GM15510 (cell line): ENCODE results near the gene CDHR3.

Experiments used
- POLR2A ChIP-seq: IDR thresholded peaks from 3 replicates; pipeline ENCODE4 v1.6.1; 2011; ENCODE audit warnings: borderline replicate concordance; ENCODE audit not compliant: insufficient read length; ENCODE audit errors: extremely low read depth

CDHR3 gene

DNA sequence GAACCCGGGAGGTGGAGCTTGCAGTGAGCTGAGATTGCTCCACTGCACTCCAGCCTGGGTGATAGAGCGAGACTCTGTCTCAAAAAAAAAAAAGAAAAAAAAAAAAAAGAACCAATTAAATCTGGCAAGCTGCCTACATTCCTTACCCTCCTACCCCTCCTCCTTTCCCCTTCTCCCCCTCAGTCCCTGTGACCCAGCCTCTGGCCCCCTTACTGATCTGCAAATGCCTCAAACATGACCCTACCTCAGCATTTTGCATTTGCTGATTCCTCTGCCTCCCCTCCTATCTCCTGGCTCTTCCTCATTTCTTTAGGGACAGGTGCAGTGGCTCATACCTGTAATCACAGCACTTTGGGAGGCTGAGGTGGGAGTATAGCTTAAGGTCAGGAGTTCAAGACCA, 19.3 kb downstream of the CDHR3 start:
- no peak for TF ChIP-seq POLR2A

DNA sequence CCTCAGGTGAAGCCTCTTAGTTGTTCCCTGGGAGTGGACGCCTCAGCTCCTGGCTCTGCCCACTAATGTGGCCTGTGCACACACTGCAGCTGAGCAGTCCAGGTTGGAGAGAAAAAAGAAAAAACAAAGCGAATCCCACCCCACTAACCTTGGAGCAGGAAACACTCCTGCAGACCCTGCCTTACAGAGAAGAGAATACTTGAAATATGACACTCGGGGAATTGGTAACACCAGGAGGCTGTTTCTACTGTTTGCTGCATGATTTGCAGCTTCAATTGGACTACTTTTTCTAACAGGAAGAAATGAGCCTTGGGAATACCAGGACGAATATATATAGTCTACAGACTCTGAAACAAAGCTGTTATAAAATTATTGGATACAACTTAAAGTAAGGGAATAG, 22.2 kb downstream of the CDHR3 start:
- TF ChIP-seq POLR2A = no peak

DNA sequence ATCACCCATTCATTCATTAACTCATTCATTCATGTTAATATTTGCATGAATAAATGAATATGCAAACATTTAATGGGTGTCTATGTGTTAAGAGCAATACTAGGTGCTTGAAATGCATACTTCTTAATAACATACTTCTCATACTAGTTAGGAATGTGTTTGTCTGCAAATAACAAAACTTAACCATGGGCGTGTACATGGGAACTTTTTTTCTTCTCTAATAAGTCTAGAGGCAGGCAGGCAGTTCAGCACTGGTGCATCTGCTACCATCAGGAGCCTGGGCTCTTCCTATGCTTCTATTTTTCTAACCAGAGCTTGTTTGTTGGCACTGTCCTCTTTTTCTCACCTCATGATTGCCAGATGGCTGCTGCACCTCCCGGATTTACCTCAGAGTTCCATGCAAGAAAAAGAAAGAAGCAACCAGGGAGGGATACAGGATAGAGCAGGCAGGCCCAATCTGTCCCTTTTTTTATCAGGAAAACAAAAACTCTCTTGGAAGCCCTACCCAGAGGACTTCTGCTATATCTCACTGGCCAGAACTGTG, 22.7 kb downstream of the CDHR3 start:
- TF ChIP-seq POLR2A = no peak

DNA sequence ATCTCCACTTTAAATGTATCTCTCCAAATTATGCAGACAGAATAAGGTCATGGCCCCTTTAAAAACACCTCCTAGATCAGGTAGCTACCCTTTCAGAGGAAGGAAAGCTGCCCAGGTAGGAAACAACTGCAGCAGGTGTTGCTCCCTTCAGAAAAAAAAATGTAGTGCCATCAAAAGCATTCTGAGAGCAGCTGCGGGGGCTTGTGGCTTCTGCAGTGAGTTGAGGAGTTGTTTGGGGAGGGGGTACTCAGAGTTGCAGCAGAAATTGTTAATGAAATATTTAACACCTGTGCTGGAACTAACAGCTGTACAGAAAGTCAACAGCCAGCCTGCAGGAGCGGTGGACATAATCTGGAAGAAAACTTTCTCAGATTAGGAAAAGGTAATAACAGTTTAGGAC, 24.0 kb downstream of the CDHR3 start:
- TF ChIP-seq POLR2A = no peak

DNA sequence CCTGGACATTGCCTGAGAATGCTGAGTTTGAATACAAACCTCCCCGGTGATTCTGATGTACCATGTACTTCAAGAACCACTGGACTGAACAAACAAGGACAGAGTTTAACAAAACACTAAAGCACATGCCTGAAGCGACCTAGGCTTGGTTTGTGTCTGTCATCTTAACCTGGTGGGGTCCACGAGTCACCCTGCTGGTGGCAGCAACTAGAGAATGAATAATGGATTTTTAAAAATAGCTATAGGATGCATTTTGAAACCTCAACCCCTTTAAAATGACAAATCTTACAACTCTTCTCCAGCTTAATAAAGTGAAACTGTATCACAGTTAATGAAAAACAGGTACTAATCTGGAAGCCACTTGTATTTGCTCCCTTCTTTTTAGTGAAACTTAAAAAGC, 25.2 kb downstream of the CDHR3 start:
- no peak for TF ChIP-seq POLR2A

DNA sequence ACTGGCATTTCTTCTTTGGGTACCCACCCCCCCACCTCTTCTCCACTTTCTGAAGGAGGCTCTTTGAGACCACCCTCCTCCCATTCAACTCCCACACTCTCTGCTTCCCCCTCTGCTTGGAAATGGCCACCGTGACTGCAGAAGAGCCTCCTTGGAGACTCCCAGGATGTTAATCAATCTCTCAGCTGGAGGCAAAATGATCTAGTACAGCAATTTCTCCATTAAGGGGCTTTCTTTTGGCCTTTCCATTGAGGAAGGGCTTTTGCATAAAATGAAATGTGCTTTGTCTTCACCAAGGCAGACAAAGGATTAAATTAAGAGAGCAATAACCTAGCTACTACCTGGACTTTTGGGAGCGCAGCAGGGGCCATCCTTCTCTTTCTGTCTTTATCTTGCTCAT, 26.1 kb downstream of the CDHR3 start:
- no peak for TF ChIP-seq POLR2A

DNA sequence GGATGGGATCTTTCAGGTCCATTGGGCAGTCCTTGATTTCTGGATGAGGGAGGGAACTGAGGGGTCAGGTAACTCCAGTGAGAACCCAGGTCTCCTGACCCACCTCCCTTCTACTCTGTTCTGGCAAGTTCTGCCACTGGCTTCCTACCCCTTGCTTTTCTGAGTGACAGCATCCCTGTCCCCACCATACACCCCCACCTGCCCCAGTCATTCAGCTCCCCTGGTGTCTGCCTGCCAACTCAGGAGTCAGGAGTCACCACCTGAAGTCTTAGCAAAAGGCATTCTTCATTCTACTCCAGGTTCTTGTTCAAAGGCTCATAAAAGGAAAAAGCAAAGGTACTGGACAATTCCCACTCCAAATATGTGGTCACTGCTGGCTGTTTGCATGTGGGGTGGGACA, 26.6 kb downstream of the CDHR3 start:
- TF ChIP-seq POLR2A = no peak

DNA sequence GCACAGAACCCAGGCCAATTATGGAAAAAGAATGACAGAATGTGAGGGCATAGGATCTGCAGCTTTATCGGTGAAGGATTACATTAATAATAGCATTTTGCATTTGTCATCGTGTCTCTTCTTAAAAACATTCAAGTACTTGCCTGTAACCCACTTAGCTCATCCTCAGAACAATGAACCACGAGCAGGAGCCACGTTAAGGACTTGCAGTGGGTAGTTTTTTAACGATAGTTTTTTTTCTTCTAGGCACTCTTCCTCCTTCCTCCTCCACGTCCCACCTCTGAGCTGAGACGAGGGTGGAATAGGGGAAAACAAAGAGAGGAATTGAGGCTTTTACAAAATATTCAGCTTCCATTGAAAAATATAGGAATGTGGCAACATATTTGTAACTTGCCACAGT, 27.1 kb downstream of the CDHR3 start:
- no peak for TF ChIP-seq POLR2A

DNA sequence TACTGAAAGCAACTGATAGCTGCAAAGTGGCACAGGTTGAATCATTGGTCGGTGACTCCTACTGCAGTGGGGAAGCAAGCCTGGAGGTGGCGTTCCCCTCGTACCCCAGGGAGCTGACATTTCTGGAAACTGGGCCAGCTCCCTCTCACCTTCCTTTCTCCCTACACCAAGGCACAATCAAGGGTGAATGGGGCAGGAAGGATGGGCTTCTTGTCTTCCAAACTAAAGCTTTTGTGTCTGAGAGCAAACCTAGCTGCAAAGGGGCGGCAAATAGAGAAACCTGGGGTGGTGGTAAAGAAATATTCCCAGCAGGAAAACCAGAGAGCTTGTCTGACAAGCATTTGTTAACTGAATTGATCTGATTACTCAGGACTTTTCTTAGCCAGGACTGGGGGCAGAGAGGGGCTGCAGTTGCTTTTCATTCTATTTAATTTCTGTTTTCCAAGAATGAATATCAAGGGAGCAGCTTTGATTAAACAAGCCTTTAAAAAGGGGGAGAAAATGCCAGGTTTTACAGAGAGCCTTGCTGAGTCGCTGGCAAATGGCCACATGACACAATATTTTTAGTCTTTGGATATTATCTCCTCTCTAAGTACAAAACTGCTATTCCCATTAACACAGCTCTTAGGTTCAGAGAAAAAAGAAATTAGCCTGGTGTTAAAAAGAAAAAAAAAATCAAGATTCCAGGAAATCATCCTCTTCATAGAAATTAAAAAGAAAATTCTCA, 27.8 kb downstream of the CDHR3 start:
- TF ChIP-seq POLR2A = no peak

DNA sequence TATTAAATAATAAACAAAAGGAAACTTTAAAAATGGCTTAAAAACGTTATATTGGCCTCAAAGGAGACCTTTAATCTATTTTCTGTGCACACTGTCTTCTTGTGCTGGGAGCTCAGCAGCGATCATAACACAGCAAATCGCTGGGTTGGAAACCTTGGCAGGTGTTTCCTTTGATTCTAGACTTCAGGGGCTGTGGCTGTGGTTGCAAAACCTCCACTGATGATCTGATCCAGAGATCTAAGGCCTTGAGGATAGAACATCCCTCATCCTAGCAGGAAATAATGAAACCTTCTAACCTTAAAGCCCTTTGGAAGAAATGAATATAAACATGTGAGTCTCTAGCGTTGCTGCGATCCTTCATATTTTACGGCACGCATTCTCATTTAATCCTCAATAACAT, 29.8 kb downstream of the CDHR3 start:
- TF ChIP-seq POLR2A = no peak

DNA sequence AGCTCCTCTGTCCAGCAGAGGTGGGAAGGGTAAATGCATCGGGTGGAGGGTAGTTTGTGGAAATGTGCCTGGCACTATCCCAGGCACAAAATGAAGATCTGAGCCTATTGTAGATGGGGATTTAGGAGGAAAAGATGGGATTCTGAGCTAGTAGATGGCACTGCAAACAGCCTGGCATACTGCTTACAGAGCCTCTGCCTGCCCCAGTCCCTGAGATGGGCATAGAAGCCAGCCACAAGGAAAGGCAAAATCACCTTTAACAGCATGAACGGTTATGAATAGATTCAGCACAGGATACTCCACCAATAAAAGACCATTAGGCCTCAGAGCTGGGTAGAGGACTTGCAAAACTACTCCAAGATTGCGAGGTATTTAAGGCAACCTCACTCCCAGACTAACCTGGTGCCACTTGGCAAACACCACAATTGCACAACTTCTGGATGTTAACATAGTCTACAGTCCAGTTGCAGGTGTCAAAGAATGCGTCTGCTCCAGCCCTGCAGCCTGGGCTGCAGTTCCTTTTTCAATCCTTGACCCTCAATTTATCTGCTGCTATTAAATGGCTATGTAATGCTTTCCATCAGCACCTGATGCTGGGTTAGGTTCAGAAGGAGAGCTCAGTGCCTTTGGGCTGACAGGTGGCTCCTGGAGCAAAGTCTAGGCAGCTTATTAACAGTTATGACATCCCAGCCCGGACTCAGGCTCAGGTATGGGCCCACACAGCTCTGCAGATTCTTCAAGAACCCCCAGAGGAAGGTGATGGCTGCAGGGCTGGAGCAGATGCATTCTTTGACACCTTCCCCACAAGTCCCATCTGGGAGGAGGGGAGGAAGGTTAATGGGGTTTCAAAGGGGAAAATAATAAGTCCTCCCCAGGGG, 34.0 kb downstream of the CDHR3 start:
- TF ChIP-seq POLR2A = no peak

DNA sequence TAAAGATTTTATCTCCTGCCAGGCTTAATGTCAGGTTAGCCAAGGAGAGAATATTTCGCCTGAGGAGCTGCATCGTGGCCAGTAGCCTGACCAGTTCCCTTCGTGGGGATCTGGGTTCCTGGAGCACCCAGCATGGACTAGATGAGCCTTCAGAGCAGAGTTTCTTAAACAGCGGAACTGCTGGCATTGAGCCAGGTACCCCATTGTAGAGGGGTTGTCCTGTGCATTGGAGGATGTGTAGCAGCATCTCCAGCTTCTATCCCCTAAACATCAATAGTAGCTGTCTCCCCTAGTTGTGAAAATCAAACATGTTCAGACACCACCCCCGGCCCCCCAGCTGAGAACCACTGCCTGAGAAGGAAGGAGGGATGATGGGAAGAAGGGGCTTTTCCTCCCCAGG, 36.2 kb downstream of the CDHR3 start:
- TF ChIP-seq POLR2A = no peak

DNA sequence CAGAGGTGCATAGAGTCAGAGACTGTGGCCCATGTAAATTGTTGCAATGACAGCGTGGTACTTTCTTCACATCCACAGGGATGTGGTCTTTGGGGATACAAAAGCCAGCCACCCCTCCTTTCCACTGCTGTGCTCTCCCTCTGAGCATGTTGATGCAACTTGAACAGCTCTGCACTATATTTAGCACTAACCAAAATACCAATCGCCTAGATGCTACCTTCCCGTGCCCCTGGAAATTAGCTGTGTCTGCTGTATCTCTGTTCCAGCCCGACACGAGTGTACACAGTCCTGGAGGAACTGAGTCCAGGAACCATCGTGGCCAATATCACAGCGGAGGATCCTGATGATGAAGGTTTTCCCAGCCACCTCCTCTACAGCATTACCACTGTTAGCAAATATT, 38.1 kb downstream of the CDHR3 start:
- no peak for TF ChIP-seq POLR2A

DNA sequence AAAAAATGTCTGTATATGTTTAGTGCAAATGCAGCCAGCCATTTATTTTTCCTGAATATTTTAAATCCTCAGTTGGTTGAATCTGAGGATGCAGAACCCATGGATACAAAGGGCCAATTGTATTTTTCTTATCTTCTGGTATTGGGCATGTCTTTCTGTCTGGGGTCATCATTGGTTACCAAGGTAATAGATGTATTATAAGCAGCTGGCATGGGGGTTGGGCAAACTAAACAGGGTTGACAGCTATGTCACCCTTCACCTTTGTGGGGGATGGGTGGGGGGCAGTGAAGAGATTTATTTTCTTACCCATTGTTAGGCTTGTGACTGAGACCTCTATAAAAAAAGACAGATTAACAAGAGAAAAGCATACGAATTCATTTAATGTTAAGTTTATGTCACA, 38.8 kb downstream of the CDHR3 start:
- TF ChIP-seq POLR2A = no peak

DNA sequence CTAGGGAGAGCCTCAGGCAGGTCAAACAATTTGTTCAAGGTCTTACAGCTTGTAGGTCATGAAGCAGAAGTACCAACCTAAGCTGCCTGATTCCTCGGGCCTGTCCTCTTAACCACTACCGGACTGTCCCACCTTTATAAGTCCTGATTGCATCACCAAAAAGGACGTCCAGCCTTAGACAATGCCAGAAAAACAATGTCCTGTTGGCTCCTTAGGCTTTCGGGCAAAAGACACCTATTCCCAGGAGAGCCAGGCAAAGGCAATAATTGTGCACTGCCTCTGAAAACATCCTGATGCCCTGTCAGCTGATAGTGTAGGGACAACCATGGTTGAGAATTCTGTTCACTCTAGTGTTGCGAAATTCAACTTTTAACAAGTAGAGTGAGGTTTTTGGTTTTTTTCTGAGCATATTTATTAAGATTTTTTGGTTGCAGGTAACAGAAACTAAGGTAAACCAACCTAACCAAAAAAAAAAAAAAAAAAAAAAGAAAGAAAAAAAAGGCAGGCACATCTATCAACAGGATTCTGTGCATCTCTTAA, 40.5 kb downstream of the CDHR3 start:
- TF ChIP-seq POLR2A = no peak

DNA sequence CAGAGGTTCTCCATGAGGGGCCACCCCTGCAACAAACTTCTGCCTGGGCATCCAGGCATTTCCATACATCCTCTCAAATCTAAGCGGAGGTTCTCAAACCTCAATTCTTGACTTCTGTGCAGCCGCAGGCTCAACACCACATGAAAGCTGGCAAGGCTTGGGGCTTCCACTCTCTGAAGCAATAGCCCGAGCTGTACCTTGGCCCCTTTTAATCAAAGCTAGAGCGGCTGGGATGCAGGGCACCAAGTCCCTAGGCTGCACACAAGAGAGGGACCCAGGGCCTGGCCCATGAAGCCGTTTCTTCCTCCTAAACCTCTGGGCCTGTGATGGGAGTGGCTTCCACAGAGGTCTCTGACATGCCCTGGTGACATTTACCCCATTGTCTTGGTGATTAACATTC, 43.8 kb downstream of the CDHR3 start:
- TF ChIP-seq POLR2A = no peak

DNA sequence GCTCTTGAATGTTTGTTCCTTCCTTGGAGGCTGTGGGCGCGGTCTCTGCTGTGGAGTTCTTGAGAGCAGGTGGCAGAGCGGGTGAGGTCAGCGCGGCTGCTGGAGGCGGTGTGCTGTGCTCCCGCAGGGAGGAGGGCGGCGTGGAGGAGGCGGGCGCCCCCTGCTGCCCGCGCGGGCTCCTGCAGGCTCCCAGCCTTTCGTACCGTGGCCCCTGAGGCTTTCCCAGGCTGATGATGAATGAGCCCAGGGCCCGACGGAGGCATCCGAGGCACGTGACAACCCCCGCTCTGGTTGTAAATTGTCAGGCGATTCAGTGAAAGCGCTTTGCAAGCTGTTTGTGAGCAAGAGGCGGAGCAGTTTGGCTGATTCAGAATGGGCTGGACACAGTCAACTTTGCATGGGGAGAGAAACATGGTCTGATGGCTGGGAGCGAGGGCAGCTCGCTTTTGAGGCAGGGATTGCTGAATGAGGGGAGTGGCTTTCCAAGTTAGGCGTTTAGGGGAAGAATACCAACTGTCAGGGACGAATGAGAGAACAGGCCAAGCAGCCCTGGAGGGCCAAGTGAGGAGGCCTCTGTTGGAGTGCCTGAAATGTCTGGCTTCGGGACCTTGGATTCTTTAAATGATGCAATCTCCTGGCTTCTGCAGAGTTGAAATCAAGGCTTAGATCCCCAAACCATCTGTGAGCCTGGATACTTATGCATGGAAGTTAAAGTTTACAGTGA, 46.6 kb downstream of the CDHR3 start:
- no peak for TF ChIP-seq POLR2A
